GM06990 (cell line): ENCODE measurements around the gene SLC25A36.

Source experiments
- DNase-seq: peaks from one replicate; pipeline ENCODE4 v3.0.0-alpha.2; 2011; ENCODE audit not compliant: insufficient read length; ENCODE audit errors: extremely low read depth
- H3K27me3 ChIP-seq: replicated peaks from 2 replicates; pipeline ENCODE4 v1.6.0; 2011; ENCODE audit warnings: low read length; ENCODE audit not compliant: control insufficient read depth, insufficient read depth
- H3K36me3 ChIP-seq: 2 replicates; pipeline ENCODE4 v1.5.1; 2011; ENCODE audit warnings: low read length; ENCODE audit not compliant: control insufficient read depth, insufficient read depth
- H3K4me3 ChIP-seq: replicated peaks from 2 replicates; pipeline ENCODE4 v1.5.1; 2011; ENCODE audit warnings: low read depth, mild to moderate bottlenecking, control low read depth, low read length
- TF ChIP-seq, protein P1 (sequence below): IDR thresholded peaks from 2 replicates; pipeline ENCODE4 v1.5.1; 2011; ENCODE audit warnings: low read length, control low read depth, mild to moderate bottlenecking, inconsistent platforms; ENCODE audit not compliant: insufficient read depth, poor library complexity, severe bottlenecking

The SLC25A36 gene

DNA sequence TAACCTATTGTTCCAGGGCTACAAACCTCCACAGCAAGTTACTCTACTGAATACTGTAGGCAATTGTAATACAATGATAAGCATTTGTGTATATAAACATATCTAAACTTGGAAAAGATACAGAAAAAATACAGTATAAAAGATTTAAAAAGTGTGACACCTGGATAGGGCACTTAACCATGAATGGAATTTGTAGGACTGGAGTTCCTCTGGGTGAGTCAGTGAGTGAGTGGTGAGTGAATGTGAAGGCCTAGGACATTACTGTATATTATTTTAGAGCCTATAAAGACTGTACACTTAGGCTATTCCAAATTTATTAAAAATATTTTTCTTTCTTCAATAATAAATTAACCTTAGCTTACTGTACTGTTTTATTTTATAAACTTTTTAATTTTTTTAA lies 38.4 kb upstream of the SLC25A36 start:
- no peaks in the 10 kb centered on the region for H3K27me3 ChIP-seq
- no peak overlapping the region for H3K4me3 ChIP-seq
- no peaks in the 10 kb centered on the region for H3K36me3 ChIP-seq
- no peak for DNase-seq
- TF ChIP-seq, protein P1, sequence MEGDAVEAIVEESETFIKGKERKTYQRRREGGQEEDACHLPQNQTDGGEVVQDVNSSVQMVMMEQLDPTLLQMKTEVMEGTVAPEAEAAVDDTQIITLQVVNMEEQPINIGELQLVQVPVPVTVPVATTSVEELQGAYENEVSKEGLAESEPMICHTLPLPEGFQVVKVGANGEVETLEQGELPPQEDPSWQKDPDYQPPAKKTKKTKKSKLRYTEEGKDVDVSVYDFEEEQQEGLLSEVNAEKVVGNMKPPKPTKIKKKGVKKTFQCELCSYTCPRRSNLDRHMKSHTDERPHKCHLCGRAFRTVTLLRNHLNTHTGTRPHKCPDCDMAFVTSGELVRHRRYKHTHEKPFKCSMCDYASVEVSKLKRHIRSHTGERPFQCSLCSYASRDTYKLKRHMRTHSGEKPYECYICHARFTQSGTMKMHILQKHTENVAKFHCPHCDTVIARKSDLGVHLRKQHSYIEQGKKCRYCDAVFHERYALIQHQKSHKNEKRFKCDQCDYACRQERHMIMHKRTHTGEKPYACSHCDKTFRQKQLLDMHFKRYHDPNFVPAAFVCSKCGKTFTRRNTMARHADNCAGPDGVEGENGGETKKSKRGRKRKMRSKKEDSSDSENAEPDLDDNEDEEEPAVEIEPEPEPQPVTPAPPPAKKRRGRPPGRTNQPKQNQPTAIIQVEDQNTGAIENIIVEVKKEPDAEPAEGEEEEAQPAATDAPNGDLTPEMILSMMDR: no peak

DNA sequence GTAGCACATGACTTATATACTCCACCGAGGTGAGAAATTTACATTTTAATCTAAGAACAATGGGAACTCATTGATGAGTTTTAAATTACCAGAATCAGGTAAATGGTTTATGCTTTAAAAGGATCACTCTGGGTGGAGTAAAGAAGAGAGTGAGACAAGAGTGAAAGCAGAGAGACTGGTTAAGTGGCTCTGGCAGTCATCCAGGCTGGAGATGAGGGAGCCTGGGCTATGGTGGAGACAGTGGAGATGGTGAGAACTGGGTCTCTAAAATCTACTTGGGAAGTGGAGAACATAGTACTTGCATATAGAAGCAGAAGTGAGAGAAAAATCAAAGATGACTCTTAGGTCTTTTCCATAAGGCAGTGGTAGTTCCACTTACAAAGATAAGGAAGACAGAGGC lies 37.1 kb upstream of the SLC25A36 start:
- no peaks in the 10 kb centered on the region for H3K36me3 ChIP-seq
- TF ChIP-seq, protein P1: no peak

DNA sequence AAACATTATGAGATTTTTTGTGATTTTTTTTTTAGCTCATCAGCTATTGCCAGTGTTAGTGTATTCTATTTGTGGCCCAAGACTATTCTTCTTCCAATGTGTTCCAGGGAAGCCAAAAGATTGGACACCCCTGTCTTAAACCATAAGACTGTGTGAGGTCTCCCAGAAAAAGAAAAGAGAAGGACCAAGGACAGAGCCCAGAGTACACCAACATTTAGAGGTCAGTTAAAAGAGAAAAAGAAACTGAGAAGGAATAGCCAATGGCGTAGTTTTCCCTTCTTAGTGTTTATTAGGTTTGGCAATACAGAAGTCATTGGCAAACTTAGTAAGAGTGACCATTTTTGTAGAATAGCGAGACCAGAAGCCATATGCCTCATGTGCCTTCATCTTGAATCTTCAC lies 36.1 kb upstream of the SLC25A36 start:
- Histone ChIP-seq H3K4me3 (no peak overlapping the region), H3K36me3 (no peaks in the 10 kb centered on the region), H3K27me3 (no peaks in the 10 kb centered on the region)
- TF ChIP-seq, protein P1: no peak
- DNase-seq: no peak

More for the DNA sequence above, 37.1 kb upstream of the SLC25A36 start:
- Histone ChIP-seq H3K4me3 (no peak overlapping the region), H3K27me3 (no peaks in the 10 kb centered on the region)
- no peak for DNase-seq

DNA sequence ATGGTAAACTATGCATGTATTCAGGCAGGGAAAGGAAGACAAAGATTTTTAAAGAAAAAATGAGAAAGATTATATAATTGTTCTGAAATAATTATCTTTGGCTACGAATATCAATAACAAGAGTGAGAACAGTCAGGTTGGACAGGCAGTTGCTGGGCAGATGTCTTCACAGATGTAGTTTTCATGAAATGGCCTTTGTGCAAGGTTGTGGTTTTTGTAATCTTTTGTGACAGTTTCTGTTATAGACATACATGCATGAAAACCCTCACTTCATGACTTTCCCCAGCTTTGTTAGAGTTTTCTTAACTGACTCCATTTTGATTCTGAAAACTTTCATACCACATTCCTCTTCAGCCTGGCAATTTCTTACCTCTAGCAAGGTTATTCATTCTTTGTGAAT lies 34.9 kb upstream of the SLC25A36 start:
- TF ChIP-seq, protein P1: no peak
- peak; percentile 18 for DNase-seq
- no peaks in the 10 kb centered on the region for H3K36me3 ChIP-seq
- no peaks in the 10 kb centered on the region for H3K27me3 ChIP-seq
- H3K4me3 ChIP-seq: no peak overlapping the region

DNA sequence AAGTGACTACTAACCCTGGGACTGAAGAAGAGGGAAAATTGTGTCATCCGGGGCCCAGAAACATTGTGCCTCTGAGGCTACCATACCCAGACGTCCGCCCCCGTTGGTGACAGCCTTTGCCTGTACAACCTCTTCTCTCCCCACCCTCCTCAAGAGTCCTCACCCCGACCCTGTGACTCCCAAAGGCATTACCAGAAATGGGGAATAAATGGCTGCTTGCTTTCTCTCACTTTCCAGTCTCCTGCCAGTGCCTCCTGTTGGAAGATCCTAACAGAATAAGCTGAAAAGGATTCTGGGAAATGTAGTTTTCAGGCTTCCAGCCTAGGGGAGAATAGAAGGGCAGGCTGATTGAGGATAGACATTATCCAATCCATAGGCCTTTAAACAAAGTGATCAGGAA lies 30.8 kb upstream of the SLC25A36 start:
- DNase-seq: no peak
- H3K36me3 ChIP-seq: no peaks in the 10 kb centered on the region
- no peaks in the 10 kb centered on the region for H3K27me3 ChIP-seq
- H3K4me3 ChIP-seq: 0 out of 2 replicates have a peak overlapping the region, but pooled peaks have one; percentile 20
- TF ChIP-seq, protein P1: no peak

DNA sequence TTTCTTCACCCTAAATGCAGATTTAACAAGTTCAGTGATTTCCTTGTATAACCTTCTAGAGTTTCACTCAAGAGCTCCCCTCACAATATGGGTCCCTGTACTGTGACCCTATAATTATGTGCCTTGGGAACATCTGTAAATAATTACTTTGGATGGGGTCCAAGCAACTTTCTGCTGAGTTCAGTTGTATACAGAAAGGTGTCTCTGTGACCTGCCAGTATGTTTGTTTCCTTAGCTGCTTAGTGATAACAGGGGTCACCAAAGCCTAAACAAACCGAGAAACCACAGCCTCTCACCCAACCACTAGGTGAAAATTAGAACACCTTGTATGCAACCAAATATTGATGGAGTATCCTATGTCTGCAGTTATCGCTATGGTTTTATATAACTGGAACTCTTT lies 29.8 kb upstream of the SLC25A36 start:
- Histone ChIP-seq H3K36me3 (no peaks in the 10 kb centered on the region), H3K4me3 (no peak overlapping the region), H3K27me3 (no peaks in the 10 kb centered on the region)
- no peak for DNase-seq
- TF ChIP-seq, protein P1: no peak
